ENCODE results near the gene DHH. TPM values are rescaled to one million over a fixed set of nuclear protein-coding genes. Genes with fewer than 3 reads are reported as not detected.

Gene DHH
- total RNA-seq, 4 donors from 2014 or later = 0.26 to 1.7 (median 1.5) TPM; not detected in 1

DNA sequence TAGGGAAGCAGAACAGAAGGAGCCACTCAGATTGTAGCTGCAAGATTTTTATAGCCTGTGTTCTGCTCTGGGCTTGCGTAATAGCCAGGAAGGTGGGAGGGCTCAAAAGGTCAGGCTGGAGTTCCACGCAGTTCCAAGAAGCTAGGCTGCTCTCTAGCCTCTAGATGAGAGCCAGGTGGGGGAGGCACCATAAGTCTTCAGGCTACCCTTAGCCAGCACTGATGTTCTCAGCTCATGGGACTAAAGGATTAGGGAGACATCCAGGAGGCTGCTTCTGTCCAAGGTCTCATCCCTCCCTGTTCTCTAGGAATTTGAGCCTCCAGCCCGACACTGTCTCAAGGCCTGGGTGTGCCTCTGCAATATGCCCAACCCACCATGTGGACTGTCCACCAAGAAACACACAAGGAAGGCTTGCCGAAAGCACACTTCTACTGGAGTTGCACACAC is 14.4 kb upstream of the DHH start:
- H3K4me1 ChIP-seq = peaks cover 14 to 15% of the 10 kb centered on the region in 2 donors
- peak; percentile 46 to 56 for TF ChIP-seq POLR2A (IDR thresholded peaks at IDR 0.05)
- TF ChIP-seq, protein P1, sequence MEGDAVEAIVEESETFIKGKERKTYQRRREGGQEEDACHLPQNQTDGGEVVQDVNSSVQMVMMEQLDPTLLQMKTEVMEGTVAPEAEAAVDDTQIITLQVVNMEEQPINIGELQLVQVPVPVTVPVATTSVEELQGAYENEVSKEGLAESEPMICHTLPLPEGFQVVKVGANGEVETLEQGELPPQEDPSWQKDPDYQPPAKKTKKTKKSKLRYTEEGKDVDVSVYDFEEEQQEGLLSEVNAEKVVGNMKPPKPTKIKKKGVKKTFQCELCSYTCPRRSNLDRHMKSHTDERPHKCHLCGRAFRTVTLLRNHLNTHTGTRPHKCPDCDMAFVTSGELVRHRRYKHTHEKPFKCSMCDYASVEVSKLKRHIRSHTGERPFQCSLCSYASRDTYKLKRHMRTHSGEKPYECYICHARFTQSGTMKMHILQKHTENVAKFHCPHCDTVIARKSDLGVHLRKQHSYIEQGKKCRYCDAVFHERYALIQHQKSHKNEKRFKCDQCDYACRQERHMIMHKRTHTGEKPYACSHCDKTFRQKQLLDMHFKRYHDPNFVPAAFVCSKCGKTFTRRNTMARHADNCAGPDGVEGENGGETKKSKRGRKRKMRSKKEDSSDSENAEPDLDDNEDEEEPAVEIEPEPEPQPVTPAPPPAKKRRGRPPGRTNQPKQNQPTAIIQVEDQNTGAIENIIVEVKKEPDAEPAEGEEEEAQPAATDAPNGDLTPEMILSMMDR (IDR thresholded peaks at IDR 0.05) = peak in 1 of 4 experiments; percentile 11
- intact Hi-C loops (cut with DNase I; ENCODE audit: low total_unique reads) = no loop called here

GRCh38 chr12:49105504-49106084 is 11.0 kb upstream of the DHH start:
- no peak for TF ChIP-seq POLR2A (IDR thresholded peaks at IDR 0.05)
- TF ChIP-seq, protein P1 (IDR thresholded peaks at IDR 0.05) = no peak
- H3K4me1 ChIP-seq = peaks cover 10 to 14% of the 10 kb centered on the region in 2 donors
- no peaks in the 10 kb centered on the region for H3K9me3 ChIP-seq
- peak overlapping the region in 1 of 2 donors; percentile 1 for H3K27ac ChIP-seq
- no peaks in the 10 kb centered on the region for H3K36me3 ChIP-seq
- H3K4me3 ChIP-seq = no peak overlapping the region
- DNase-seq = no peak
- H3K27me3 ChIP-seq = no peaks in the 10 kb centered on the region
- intact Hi-C loops (cut with DNase I; ENCODE audit: low total_unique reads) = no loop called here

More for the DNA sequence above, 14.4 kb upstream of the DHH start:
- DNase-seq = peak; percentile 88 to 90
- no peaks in the 10 kb centered on the region for H3K9me3 ChIP-seq
- peak overlapping the region; percentile 79 to 90 for H3K4me3 ChIP-seq
- no peaks in the 10 kb centered on the region for H3K36me3 ChIP-seq
- H3K27me3 ChIP-seq = no peaks in the 10 kb centered on the region
- peak overlapping the region; percentile 94 to 96 for H3K27ac ChIP-seq

DNA sequence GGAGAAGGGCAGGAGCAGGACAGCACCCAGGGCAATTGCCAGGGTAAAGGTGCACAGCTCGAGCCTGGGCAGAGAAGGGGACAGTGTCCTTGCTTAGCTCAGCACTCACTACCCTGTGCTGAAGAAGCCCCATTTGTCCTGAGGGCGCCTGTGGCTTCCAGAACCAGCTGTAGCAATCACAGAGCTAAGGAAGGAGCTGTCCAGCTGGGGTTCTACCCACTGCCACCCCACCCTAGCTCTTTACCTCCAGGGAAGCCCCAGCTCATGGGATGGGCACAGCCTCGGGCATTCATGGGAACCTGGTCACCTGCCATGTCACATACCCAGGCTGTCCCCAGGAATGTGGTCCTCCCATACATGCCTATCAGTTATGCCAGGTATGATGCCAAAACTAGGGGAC is 10.2 kb upstream of the DHH start:
- Histone ChIP-seq H3K36me3 (no peaks in the 10 kb centered on the region), H3K9me3 (no peaks in the 10 kb centered on the region), H3K27ac (no peak overlapping the region), H3K27me3 (no peaks in the 10 kb centered on the region), H3K4me1 (peaks cover 10 to 14% of the 10 kb centered on the region in 2 donors), H3K4me3 (no peak overlapping the region)
- TF ChIP-seq, protein P1 (IDR thresholded peaks at IDR 0.05) = no peak
- TF ChIP-seq POLR2A (IDR thresholded peaks at IDR 0.05) = no peak
- intact Hi-C loops (cut with DNase I; ENCODE audit: low total_unique reads) = no loop called here
- DNase-seq = no peak

DNA sequence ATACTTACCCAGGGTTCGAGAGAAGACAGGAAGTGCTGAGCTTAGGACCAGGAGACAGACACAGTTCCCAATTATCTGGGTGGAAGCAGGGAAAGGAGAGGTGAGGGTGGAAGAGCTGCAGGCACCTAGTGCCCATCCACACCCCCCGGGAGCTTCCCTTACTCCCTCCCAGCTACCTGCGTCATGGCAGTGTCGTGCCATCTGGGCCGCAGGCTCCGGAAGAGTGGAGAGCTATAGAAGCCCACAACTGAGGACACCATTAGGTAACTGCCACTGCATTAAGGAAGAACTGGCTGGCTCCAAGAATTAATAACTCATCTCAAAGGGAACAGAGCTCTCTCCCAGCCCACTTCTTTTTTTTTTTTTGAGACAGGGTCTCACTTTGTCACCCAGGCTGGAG is 5.8 kb upstream of the DHH start:
- intact Hi-C loops (cut with DNase I; ENCODE audit: low total_unique reads) = no loop called here
- TF ChIP-seq, protein P1 (IDR thresholded peaks at IDR 0.05) = no peak
- no peak for TF ChIP-seq POLR2A (IDR thresholded peaks at IDR 0.05)
- no peaks in the 10 kb centered on the region for H3K27me3 ChIP-seq
- no peak for DNase-seq
- H3K4me3 ChIP-seq = no peak overlapping the region
- H3K27ac ChIP-seq = no peak overlapping the region
- no peaks in the 10 kb centered on the region for H3K4me1 ChIP-seq
- H3K9me3 ChIP-seq = no peaks in the 10 kb centered on the region
- no peaks in the 10 kb centered on the region for H3K36me3 ChIP-seq

DNA sequence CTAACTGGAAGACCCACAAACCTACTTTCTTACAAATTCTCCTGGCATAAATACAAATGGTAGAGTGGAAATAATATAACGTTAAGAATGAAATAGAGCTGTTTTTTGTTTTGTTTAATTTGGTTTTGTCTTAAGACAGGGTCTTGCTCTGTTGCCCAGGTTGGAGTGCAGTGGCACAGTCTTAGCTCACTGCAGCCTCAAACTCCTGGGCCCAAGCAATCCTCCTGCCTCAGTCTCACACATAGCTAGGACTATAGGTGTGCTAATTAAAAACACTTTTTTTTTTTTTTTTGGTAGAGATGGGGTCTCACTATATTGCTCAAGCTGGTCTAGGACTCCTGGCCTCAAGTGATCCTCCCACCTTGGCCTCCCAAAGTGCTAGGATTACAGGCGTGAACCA is 4.1 kb upstream of the DHH start:
- intact Hi-C loops (cut with DNase I; ENCODE audit: low total_unique reads) = no loop called here
- Histone ChIP-seq H3K4me1 (peaks cover 5 to 10% of the 10 kb centered on the region in 2 donors), H3K27me3 (peaks cover 0 to 6% of the 10 kb centered on the region in 2 donors), H3K9me3 (no peaks in the 10 kb centered on the region), H3K4me3 (no peak overlapping the region), H3K36me3 (no peaks in the 10 kb centered on the region), H3K27ac (no peak overlapping the region)
- TF ChIP-seq, protein P1 (IDR thresholded peaks at IDR 0.05) = no peak
- no peak for TF ChIP-seq POLR2A (IDR thresholded peaks at IDR 0.05)
- no peak for DNase-seq
